GM12878 (cell line): ENCODE measurements around the gene PTCD2. TPM values are rescaled to one million over a fixed set of nuclear protein-coding genes. Genes with fewer than 3 reads are reported as not detected.

Experiments
- ATAC-seq: fragments of 200-7000 bp; cut with Tn5 transposase; 3 replicates; pipeline ENCODE4 v1.9.1; 2020; ENCODE audit warnings: mild to moderate bottlenecking, moderate library complexity
- BruUV-seq: library from RNA; stranded (reverse); fragments of 400-500 nt; replicated peaks from 2 replicates; lab custom pipeline; 2021; lab: Mats Ljungman, UMichigan
- CTCF ChIA-PET: fragments of 300-600 bp; sonication (Branson Sonifier 250); formaldehyde crosslinking; extraction: SDS; loops from one replicate; lab custom pipeline; 2021; ENCODE audit warnings: inconsistent platforms; lab: Yijun Ruan, JAX
- POLR2A ChIA-PET: fragments of 350-600 bp; formaldehyde crosslinking; extraction: SDS; loops from one replicate; lab custom pipeline; 2021; ENCODE audit warnings: inconsistent platforms; lab: Charles Lee
- RAD21 ChIA-PET: fragments of 300-600 bp; sonication (Branson Sonifier 250); formaldehyde crosslinking; loops from one replicate; lab custom pipeline; 2023; ENCODE audit warnings: antibody characterized with exemption; ENCODE audit not compliant: unreplicated experiment; lab: Charles Lee
- SMC1A ChIA-PET: fragments of 300-600 bp; sonication (Branson Sonifier 250); formaldehyde crosslinking; loops from one replicate; lab custom pipeline; 2023; ENCODE audit not compliant: unreplicated experiment, uncharacterized antibody; lab: Charles Lee
- DNase-seq: peaks from one replicate; pipeline ENCODE4 v3.0.0-alpha.2; 2011; ENCODE audit warnings: low read depth, low spot score
- FAIRE-seq: peaks from 3 replicates; lab custom pipeline; 2011; peaks lifted over from hg19 to GRCh38; lab: Jason Lieb, UNC
- H2AFZ ChIP-seq: 2 replicates; pipeline ENCODE4 v1.6.0; 2011; ENCODE audit warnings: low read depth, low read length, control low read depth; ENCODE audit not compliant: control insufficient read depth
- H3K27ac ChIP-seq: 2 replicates; pipeline ENCODE4 v1.5.1; 2011; ENCODE audit warnings: control low read depth; ENCODE audit not compliant: control insufficient read depth, insufficient read depth
- H3K27me3 ChIP-seq, 2 experiments: replicated peaks in 1 of 2; 2 replicates each; pipeline versions ENCODE4 v1.6.0 to v1.6.1; 2011; ENCODE audit warnings: low read length in 1 of 2; ENCODE audit not compliant: control insufficient read depth in 2 of 2, insufficient read depth in 2 of 2
- H3K36me3 ChIP-seq, 2 experiments: 2 replicates each; pipeline ENCODE4 v1.5.1; 2011; ENCODE audit warnings: low read length in 1 of 2; ENCODE audit not compliant: control insufficient read depth in 2 of 2, insufficient read depth in 2 of 2
- H3K4me1 ChIP-seq: 2 replicates; pipeline ENCODE4 v1.6.1; 2011; ENCODE audit warnings: mild to moderate bottlenecking, low read length, moderate library complexity, mixed read lengths; ENCODE audit not compliant: control insufficient read depth, insufficient read depth
- H3K4me2 ChIP-seq: 2 replicates; pipeline ENCODE4 v1.6.0; 2011; ENCODE audit warnings: control low read depth; ENCODE audit not compliant: control insufficient read depth, insufficient read depth
- H3K4me3 ChIP-seq: fragments of 200-600 bp; sonication (generic); 2 replicates; pipeline ENCODE4 v1.5.1; 2016
- H3K79me2 ChIP-seq: 2 replicates; pipeline ENCODE4 v1.6.0; 2011; ENCODE audit warnings: low read length; ENCODE audit not compliant: control insufficient read depth, insufficient read depth
- H3K9ac ChIP-seq: 2 replicates; pipeline ENCODE4 v1.8.0; 2011; ENCODE audit warnings: low read length, control low read depth, mixed read lengths; ENCODE audit not compliant: control insufficient read depth, insufficient read depth
- H3K9me3 ChIP-seq: replicated peaks from 3 replicates; pipeline ENCODE4 v1.5.1; 2011; ENCODE audit warnings: mild to moderate bottlenecking, low read length; ENCODE audit not compliant: control insufficient read depth, insufficient read depth
- H4K20me1 ChIP-seq: 2 replicates; pipeline ENCODE4 v1.6.0; 2011; ENCODE audit not compliant: control insufficient read depth, insufficient read depth
- BHLHE40 ChIP-seq, 2 experiments: fragments of 450-650 bp in 1 of 2; IDR thresholded peaks; 2 replicates each; pipeline ENCODE4 v1.6.1; 2011 to 2017; ENCODE audit warnings: low read depth in 2 of 2, borderline replicate concordance in 1 of 2, improper control_type of control experiment in 1 of 2, low read length in 1 of 2, mild to moderate bottlenecking in 1 of 2
- CHD2 ChIP-seq: IDR thresholded peaks from 2 replicates; pipeline ENCODE4 v1.6.1; 2011; ENCODE audit warnings: low read depth, low read length, improper control_type of control experiment, borderline replicate concordance
- E2F4 ChIP-seq: IDR thresholded peaks from 2 replicates; pipeline ENCODE4 v1.6.1; 2012; ENCODE audit warnings: low read depth, low read length, improper control_type of control experiment
- GABPA ChIP-seq: IDR thresholded peaks from 2 replicates; pipeline ENCODE4 v1.6.1; 2014; ENCODE audit warnings: antibody characterized with exemption, low read depth, mild to moderate bottlenecking, inconsistent platforms
- IRF3 ChIP-seq: fragments of 450-650 bp; IDR thresholded peaks from 2 replicates; pipeline ENCODE4 v1.6.1; 2014; ENCODE audit warnings: mild to moderate bottlenecking
- KLF5 ChIP-seq: fragments of 450-650 bp; IDR thresholded peaks from 2 replicates; pipeline ENCODE4 v1.6.1; 2014; ENCODE audit warnings: mild to moderate bottlenecking; ENCODE audit not compliant: partially characterized antibody
- RELB ChIP-seq: fragments of 450-650 bp; IDR thresholded peaks from 2 replicates; pipeline ENCODE4 v1.6.1; 2017; ENCODE audit warnings: low read depth, mild to moderate bottlenecking, moderate library complexity
- RUNX3 ChIP-seq: IDR thresholded peaks from 2 replicates; pipeline ENCODE4 v1.6.1; 2012; ENCODE audit warnings: low read length, inconsistent platforms
- SMAD5 ChIP-seq: IDR thresholded peaks from 2 replicates; pipeline ENCODE4 v1.6.1; 2016; ENCODE audit warnings: antibody characterized with exemption, low read depth
- ZNF592 ChIP-seq: fragments of 450-650 bp; IDR thresholded peaks from 2 replicates; pipeline ENCODE4 v1.6.1; 2017; ENCODE audit warnings: mild to moderate bottlenecking, moderate library complexity
- WGBS: methylation state at CpG from one replicate; pipeline ENCODE4 v1.1.6; 2016; ENCODE audit warnings: low lambda C conversion rate; ENCODE audit not compliant: insufficient replicate concordance, insufficient coverage; ENCODE audit errors: missing lambda C conversion rate; 5-methylcytosine and 5-hydroxymethylcytosine counted together
- in situ Hi-C: fragments of 300-500 bp; cut with MboI; formaldehyde crosslinking; loops from 9 replicates; pipeline ENCODE4 v1.14.3; 2018; ENCODE audit warnings: mixed read lengths
- intact Hi-C: fragments of 100-400 bp; cut with micrococcal nuclease; formaldehyde crosslinking; loops from one replicate; pipeline ENCODE4 v1.14.2; 2022; ENCODE audit not compliant: unreplicated experiment
- polyA plus RNA-seq, 11 experiments: library from polyadenylated mRNA; depleted of rRNA in 4 of 11; unstranded in 6 of 11; stranded (reverse) in 5 of 11; fragments of >200 nt; fragmentation: Nextera tagmentation in 4 of 11; fragmentation: Illumina TruSeq in 1 of 11; extraction: Ambion mirVana in 4 of 11; extraction: Trizol in 1 of 11; gene quantifications; 1 replicate in 1 of 11; 2 replicates in 10 of 11; pipeline versions ENCODE4 v1.2.1 to v1.2.3, GENCODE V29; 2011 to 2016; ENCODE audit warnings: inconsistent platforms in 2 of 11, missing spikeins in 2 of 11, low read depth in 1 of 11
- total RNA-seq, 4 experiments: library from RNA; depleted of rRNA in 3 of 4; stranded (reverse); fragments of >200 nt in 3 of 4; fragmentation: Illumina TruSeq in 1 of 4; extraction: Trizol in 1 of 4; gene quantifications; 2 replicates each; pipeline versions ENCODE4 v1.2.1 to v1.2.3, GENCODE V29; 2013 to 2021

PTCD2 gene
- total and polyA plus RNA-seq, 10 of the 15 experiments (the other 5 are each of a cell fraction or from before 2014, with no cell fraction given): 8.7 to 15.0 (median 11.9) TPM

GRCh38 chr5:72379936-72380335, 59.8 kb downstream of the PTCD2 start (continued):
- TF ChIP-seq CHD2: no peak
- no peak for TF ChIP-seq IRF3
- TF ChIP-seq, all 136 proteins: peak for 0

GRCh38 chr5:72380492-72381274, 60.5 kb downstream of the PTCD2 start:
- ChIA-PET SMC1A (interaction anchor here (1.0 to 3.8 kb wide), 4 partner anchors 20 to 143 kb away, joined by 3 to 23 read pairs (median 4); no protein-coding TSS in a partner anchor), CTCF (interaction anchor here (0.7 to 2.6 kb wide), 6 partner anchors 11 to 143 kb away, joined by 3 to 10 read pairs (median 4); no protein-coding TSS in a partner anchor), POLR2A (no interaction called here), RAD21 (interaction anchor here (0.8 to 1.5 kb wide), 3 partner anchors 24 to 143 kb away, joined by 3 read pairs; no protein-coding TSS in a partner anchor)
- no peaks in the 10 kb centered on the region for H3K36me3 ChIP-seq
- H3K4me2 ChIP-seq: no peak overlapping the region; the same call in 1 of the 2 replicates
- FAIRE-seq (peak; percentile 77), ATAC-seq (peak; percentile 91), DNase-seq (no peak)
- H4K20me1 ChIP-seq: no peaks in the 10 kb centered on the region
- WGBS: 75% methylated on average over 7 of the region's 7 CpGs
- in situ Hi-C loops: no loop called here
- H3K9ac ChIP-seq: no peak overlapping the region
- no TSS peak for BruUV-seq
- no peaks in the 10 kb centered on the region for H3K9me3 ChIP-seq
- no peaks in the 10 kb centered on the region for H3K79me2 ChIP-seq
- H3K4me3 ChIP-seq: no peak overlapping the region
- intact Hi-C loops: no loop called here
- H3K27me3 ChIP-seq: no peaks in the 10 kb centered on the region; a peak in 1 of 4 replicates
- no peak overlapping the region; the same call in 1 of the 2 replicates for H2AFZ ChIP-seq
- H3K27ac ChIP-seq: peak overlapping the region; percentile 13; the same call in 1 of the 2 replicates
- peaks cover 9% of the 10 kb centered on the region for H3K4me1 ChIP-seq
- TF ChIP-seq SMAD5 (no peak), E2F4 (no peak), GABPA (no peak), RUNX3 (peak; percentile 49), BHLHE40 (IDR thresholded peaks at IDR 0.05; ENCODE audit: borderline replicate concordance in 1 of 2, low read depth in 2 of 2, low read length in 1 of 2) (no peak), KLF5 (no peak), RELB (0 out of 2 replicates have a peak, but pooled peaks have one; percentile 46), ZNF592 (no peak)
